Measurements from ENCODE around the gene PODXL2. TPM values are rescaled to one million over a fixed set of nuclear protein-coding genes. Genes with fewer than 3 reads are reported as not detected.

PODXL2 gene, protein sequence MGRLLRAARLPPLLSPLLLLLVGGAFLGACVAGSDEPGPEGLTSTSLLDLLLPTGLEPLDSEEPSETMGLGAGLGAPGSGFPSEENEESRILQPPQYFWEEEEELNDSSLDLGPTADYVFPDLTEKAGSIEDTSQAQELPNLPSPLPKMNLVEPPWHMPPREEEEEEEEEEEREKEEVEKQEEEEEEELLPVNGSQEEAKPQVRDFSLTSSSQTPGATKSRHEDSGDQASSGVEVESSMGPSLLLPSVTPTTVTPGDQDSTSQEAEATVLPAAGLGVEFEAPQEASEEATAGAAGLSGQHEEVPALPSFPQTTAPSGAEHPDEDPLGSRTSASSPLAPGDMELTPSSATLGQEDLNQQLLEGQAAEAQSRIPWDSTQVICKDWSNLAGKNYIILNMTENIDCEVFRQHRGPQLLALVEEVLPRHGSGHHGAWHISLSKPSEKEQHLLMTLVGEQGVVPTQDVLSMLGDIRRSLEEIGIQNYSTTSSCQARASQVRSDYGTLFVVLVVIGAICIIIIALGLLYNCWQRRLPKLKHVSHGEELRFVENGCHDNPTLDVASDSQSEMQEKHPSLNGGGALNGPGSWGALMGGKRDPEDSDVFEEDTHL
- total RNA-seq: 1 to 10 TPM in 1 of 2 experiments, under 1 TPM in 1; 0.95 to 1.1 TPM

DNA sequence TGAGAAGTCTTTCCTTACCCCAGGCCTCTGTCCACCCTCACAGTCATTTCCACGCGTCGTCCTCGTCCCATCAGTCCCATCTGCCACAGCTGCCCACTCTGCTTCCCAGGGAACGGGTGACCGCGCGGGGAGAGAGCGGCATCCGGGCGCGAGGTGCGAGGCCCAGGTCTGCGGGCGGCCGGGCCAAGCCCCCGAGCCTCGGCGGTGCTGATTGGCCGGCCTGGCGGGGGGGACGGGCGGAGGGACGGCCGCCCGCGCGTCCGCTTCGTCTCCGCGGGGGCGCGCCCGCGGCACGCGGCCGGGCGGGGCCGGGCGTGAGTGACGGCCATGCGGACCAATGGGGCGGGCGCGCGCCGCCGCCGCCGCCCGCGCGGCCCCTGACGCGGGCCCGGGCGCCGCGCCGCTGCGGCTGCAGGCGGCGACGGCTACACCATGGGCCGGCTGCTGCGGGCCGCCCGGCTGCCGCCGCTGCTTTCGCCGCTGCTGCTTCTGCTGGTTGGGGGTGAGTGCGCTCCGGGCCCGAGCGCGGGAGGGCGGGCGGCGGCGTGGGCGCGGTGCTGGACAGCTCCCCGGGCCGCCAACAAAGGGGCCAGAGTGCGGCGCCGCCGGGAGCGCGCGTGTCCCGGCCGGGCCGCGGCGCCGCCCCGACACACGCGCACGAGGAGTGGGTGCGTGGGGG, at the start of gene PODXL2:
Gene PODXL2, plus strand, starts transcription at position 398 of the 679 bp plus-strand sequence. Its CDS starts 35 bp downstream, at position 433.
- peak; percentile 21 for DNase-seq
- H3K9me3 Mint-ChIP-seq: no peaks in the 10 kb centered on the region
- H3K4me3 Mint-ChIP-seq: peak within 1 kb of the TSS; percentile 68
- H3K4me1 Mint-ChIP-seq: peaks cover 25% of the 10 kb centered on the region
- POLR2A ChIA-PET: interaction anchor here (3.0 kb wide), 1 partner anchor 30 kb away, joined by 17 read pairs; the partner anchor contains the start of gene MCM2
- no peak within 1 kb of the TSS for H3K27ac Mint-ChIP-seq
- peaks cover 6% of the 10 kb centered on the region for H3K36me3 Mint-ChIP-seq (ENCODE audit: low read depth)
- CTCF ChIA-PET: no interaction called here
- peaks cover 58% of the 10 kb centered on the region for H3K27me3 Mint-ChIP-seq

DNA sequence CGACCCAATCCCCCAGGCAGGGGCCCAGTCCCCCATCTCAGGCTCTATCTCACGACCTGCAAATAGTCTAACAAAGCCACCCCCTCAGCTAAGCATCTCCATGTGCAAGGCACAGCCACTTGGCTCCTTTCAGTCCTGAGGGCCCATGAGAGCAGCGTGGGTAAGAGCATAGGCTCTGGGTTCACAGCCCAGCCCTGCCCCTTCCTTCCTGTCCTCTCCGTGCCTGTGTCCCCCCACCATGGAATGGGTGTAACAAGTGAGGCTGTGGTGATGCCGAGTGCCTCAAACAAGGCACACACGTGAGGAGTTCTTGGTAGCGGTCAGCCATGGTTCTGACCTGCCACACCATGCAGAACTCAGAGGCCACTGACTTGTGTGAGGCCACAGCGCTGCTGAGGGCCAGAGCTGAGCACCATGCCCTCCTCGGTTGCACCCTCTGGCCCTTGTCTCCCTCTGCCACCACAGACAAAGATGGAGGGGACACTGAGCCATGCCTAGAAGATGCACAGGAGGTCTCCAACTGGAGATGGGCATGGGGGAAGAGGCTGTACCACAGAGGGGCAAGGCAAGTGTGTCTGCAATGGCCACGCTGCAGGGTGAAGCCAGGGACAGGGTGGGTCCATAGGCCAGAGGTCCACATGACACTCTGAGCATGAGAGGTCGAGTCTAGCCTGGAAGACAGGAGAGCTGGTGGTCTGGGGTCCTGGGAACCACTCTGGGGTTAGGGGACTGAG, 48.5 kb upstream of the PODXL2 start:
- ChIA-PET CTCF (no interaction called here), POLR2A (interaction anchor here (0.8 to 2.5 kb wide), 2 partner anchors 9 to 18 kb away, joined by 3 to 11 read pairs; partner anchors contain the start of gene MCM2)
- Mint-ChIP-seq H3K27me3 (no peaks in the 10 kb centered on the region), H3K27ac (peak overlapping the region; percentile 3), H3K4me1 (peaks cover 2% of the 10 kb centered on the region), H3K36me3 (ENCODE audit: low read depth) (no peaks in the 10 kb centered on the region), H3K4me3 (no peak overlapping the region), H3K9me3 (no peaks in the 10 kb centered on the region)
- no peak for DNase-seq

DNA sequence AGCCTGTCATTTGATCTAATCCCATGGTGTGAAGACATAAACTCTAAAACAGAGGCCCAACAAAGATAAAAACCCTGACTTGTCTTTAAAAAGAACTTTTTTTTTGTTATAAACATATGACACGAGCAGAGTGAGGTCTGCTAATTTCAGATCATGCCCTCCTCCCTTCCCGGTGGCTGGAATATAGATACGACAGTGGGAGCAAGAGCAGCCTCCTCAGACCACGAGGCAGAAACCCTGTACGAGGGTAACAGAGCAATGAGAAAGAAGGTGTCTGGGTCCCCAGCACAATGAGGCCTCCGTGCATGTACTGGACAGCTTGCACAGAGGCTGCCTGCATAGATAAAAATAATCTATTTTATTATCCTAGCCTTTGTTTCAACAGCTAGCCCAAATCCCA, 44.3 kb upstream of the PODXL2 start:
- peaks cover 12% of the 10 kb centered on the region for H3K4me1 Mint-ChIP-seq
- ChIA-PET POLR2A (no interaction called here), CTCF (interaction anchor here (2.6 kb wide), 1 partner anchor 9 kb away, joined by 8 read pairs; no protein-coding TSS in a partner anchor)
- H3K27ac Mint-ChIP-seq: no peak overlapping the region
- no peaks in the 10 kb centered on the region for H3K27me3 Mint-ChIP-seq
- H3K4me3 Mint-ChIP-seq: no peak overlapping the region
- H3K36me3 Mint-ChIP-seq (ENCODE audit: low read depth): no peaks in the 10 kb centered on the region
- no peak for DNase-seq
- no peaks in the 10 kb centered on the region for H3K9me3 Mint-ChIP-seq

DNA sequence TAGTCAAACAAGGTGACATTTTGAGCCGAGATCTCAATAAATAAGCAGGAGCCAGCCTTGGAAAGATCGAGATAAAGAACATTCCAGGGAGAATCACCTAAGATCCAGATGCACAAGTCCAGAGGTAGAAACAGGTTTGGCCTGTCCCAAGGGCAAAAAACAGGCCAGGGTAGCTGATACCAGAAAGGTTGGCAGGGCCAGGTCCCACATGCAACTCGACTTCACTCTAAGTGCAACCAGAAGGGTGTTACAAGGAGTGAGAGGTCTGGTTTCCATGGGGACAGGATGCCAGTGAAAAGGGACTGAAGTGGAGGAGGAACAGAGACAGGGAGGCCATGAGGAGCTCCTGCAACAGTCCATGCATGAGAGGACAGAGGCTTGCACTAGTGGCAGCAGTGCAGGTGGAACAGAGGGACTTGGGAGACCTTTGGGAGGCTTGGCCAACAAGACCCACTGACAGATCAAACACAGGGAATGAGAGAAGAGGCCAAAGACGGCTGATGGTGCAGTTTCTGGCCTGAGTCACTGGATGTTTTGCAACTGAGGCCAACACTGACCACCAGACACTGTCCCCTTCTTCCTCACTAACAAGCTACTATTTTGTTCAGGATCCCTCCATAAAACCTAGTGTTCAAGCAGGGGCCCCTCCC, 43.7 kb upstream of the PODXL2 start:
- no peaks in the 10 kb centered on the region for H3K27me3 Mint-ChIP-seq
- H3K36me3 Mint-ChIP-seq (ENCODE audit: low read depth): no peaks in the 10 kb centered on the region
- no peak for DNase-seq
- H3K4me1 Mint-ChIP-seq: peaks cover 13% of the 10 kb centered on the region
- POLR2A ChIA-PET: no interaction called here
- H3K27ac Mint-ChIP-seq: no peak overlapping the region
- no peaks in the 10 kb centered on the region for H3K9me3 Mint-ChIP-seq
- CTCF ChIA-PET: interaction anchor here (1.0 to 4.7 kb wide), 3 partner anchors 10 to 109 kb away, joined by 4 to 44 read pairs (median 8); no protein-coding TSS in a partner anchor
- H3K4me3 Mint-ChIP-seq: no peak overlapping the region

DNA sequence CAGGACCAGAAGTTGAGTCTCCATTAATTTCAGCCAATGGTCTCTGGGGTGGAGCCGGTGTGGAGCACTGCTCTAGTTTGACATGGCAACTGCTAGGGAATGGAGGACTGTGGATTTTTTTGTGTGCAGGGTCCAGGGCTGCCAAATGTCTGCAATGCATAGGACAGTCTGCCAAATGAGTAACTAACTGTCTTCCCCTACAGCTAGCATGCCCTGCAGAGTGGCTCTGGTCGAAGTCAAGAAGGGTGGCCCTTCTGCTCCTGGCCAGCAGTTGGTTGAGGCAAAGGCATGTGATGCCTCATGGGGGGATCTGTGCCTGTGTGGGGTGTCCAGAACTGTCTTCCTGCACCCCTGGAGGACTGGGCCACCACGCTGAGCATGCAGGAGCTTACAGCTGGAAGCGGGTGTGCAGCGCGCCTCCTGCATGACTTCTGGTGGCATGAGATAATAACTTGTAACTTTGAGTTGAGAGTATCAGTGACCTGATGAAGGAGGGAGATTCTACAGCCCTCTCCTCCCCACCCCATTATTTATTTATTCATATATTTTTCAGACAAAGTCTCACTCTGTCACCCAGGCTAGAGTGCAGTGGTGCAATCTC, 43.1 kb upstream of the PODXL2 start:
- POLR2A ChIA-PET: no interaction called here

DNA sequence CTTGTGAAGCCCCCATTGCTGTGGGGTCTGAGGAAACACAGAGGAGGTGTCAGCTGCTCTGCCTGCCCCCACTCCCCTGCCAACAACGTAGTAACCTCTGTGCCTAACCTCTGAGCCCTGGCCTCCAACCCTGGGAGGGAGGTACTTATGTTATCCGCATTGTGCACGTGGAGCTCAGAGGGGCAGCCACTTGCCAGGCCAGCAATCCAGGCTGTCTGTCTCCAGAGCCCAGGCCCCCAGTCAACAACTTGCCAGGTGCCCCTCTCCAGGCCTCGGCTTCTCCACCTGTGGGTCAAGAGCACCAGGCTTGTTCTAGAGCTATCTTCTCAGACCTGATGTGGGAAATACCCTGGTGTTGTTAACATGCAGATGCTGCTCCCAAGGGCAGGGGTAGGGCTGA, 41.1 kb upstream of the PODXL2 start:
- H3K27ac Mint-ChIP-seq: no peak overlapping the region
- ChIA-PET CTCF (interaction anchor here (2.1 to 4.7 kb wide), 2 partner anchors 9 to 13 kb away, joined by 5 to 44 read pairs; partner anchors contain the start of gene MCM2), POLR2A (interaction anchor here (5.0 kb wide), 1 partner anchor 10 kb away, joined by 49 read pairs; the partner anchor contains the start of gene MCM2)

More for the DNA sequence above, 43.1 kb upstream of the PODXL2 start:
- Mint-ChIP-seq H3K9me3 (no peaks in the 10 kb centered on the region), H3K36me3 (ENCODE audit: low read depth) (no peaks in the 10 kb centered on the region), H3K27ac (no peak overlapping the region), H3K4me3 (no peak overlapping the region), H3K4me1 (peaks cover 15% of the 10 kb centered on the region), H3K27me3 (no peaks in the 10 kb centered on the region)
- CTCF ChIA-PET: interaction anchor here (1.0 to 4.7 kb wide), 3 partner anchors 11 to 108 kb away, joined by 4 to 44 read pairs (median 5); partner anchors contain the start of gene MCM2
- no peak for DNase-seq

DNA sequence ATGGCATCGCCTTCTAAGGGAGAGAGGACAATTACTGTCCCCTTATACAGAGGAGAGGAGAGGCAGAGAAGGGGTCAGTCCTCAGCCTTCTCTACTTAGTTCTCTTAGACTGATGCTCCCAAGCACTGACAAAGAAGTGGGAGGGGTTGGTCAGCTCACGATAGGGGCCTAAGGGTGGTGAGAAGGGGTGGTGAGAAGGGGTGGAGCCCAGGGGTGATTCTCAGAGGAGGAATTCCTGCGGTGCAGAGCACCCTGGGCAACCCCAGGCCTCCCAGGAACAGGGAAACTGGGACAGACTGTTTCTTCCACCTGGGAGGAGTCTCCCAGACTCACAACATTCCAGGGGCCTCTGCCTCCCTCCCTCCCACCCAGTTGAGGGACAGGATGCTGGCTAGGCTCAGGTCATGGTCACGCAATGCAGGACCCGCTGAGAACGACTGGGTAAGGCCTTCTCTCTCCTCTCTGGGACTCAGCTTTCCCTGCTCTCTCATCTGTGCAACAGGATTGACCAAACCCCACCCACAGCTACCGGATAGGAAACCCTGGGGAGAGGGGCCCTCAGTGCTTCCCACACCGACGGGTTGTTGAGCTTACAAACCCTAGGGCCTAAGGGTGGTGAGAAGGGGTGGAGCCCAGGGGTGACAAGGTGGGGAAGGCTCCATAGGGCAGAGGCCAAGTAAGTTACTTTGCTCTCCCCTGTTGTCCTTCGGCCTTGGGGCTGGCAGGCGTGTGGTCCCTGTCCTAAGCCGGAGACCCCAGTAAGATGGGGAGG, 40.0 kb upstream of the PODXL2 start:
- POLR2A ChIA-PET: interaction anchor here (1.5 to 5.0 kb wide), 2 partner anchors 9 to 83 kb away, joined by 7 to 49 read pairs; partner anchors contain the start of gene MCM2
- DNase-seq: no peak

More for the DNA sequence above, 41.1 kb upstream of the PODXL2 start:
- H3K4me3 Mint-ChIP-seq: no peak overlapping the region
- H3K9me3 Mint-ChIP-seq: no peaks in the 10 kb centered on the region
- DNase-seq: no peak
- H3K27me3 Mint-ChIP-seq: no peaks in the 10 kb centered on the region
- no peaks in the 10 kb centered on the region for H3K36me3 Mint-ChIP-seq (ENCODE audit: low read depth)
- peaks cover 28% of the 10 kb centered on the region for H3K4me1 Mint-ChIP-seq

DNA sequence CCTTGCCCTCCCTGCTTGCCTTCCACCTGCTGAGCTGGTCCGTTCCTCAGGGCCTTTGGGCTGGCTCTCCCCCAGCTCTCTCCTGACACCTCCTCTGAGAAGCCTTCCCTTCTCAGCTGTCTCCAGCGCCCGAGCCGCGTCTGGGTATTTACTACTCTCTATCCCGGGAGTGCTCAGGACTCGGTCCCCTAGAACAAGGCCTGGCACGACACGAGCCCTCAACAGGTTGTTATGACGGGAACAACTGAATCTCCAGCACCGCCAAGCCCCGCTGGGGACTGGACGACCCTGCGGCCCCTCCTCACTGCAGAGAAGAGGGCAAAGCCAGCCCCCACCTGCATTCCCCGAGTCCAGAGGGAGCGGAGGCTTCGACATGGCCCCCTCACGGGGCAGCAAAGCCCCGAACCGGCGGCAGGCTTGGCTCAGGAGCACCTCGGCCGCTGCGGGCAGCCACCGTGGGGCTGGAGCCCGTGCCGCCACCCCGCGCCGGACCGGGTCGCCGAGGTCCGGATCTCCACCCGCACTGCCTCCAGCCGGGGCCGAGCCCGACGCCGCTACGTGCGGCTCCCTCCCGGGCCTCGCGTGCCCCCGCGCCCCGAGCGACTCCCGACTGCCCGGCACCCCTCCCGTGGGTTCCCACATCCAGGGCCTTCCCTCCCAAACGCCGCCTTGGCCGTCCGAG, 39.2 kb upstream of the PODXL2 start:
- no peaks in the 10 kb centered on the region for H3K9me3 Mint-ChIP-seq

More for the DNA sequence above, 40.0 kb upstream of the PODXL2 start:
- CTCF ChIA-PET: interaction anchor here (0.5 to 4.7 kb wide), 7 partner anchors 9 to 1085 kb away, joined by 3 to 44 read pairs (median 5); partner anchors contain the start of gene MCM2
- Mint-ChIP-seq H3K36me3 (ENCODE audit: low read depth) (no peaks in the 10 kb centered on the region), H3K27me3 (no peaks in the 10 kb centered on the region), H3K27ac (peak overlapping the region; percentile 57), H3K4me1 (peaks cover 31% of the 10 kb centered on the region), H3K4me3 (peak overlapping the region; percentile 83), H3K9me3 (no peaks in the 10 kb centered on the region)

DNA sequence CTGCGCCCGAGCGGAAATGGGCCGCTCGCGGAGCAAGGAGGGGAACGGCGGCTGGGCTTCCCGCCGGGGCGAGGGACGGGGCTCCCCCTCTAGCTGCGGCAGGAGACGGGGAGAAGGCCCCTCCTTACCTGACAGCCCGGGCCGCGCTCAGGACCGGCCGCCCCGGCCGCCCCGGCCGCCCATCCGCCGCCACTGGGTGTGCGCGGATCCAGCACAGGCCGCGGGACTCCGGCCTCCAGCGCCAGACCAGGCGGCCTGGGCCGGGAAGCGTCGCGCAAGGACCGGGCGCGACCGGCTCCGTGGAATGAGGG, 38.7 kb upstream of the PODXL2 start:
- peak; percentile 40 for DNase-seq
- Mint-ChIP-seq H3K27ac (no peak overlapping the region), H3K9me3 (no peaks in the 10 kb centered on the region), H3K36me3 (ENCODE audit: low read depth) (no peaks in the 10 kb centered on the region), H3K27me3 (no peaks in the 10 kb centered on the region), H3K4me1 (peaks cover 31% of the 10 kb centered on the region), H3K4me3 (peak overlapping the region; percentile 95)
- POLR2A ChIA-PET: interaction anchor here (0.7 to 5.0 kb wide), 9 partner anchors 8 to 82 kb away, joined by 3 to 49 read pairs (median 4); partner anchors contain the start of gene MCM2
- CTCF ChIA-PET: interaction anchor here (1.2 to 1.9 kb wide), 3 partner anchors 11 to 48 kb away, joined by 3 to 7 read pairs (median 5); no protein-coding TSS in a partner anchor

More for the DNA sequence above, 39.2 kb upstream of the PODXL2 start:
- DNase-seq: peak; percentile 25
- Mint-ChIP-seq H3K27me3 (no peaks in the 10 kb centered on the region), H3K4me1 (peaks cover 31% of the 10 kb centered on the region), H3K36me3 (ENCODE audit: low read depth) (no peaks in the 10 kb centered on the region), H3K4me3 (peak overlapping the region; percentile 95), H3K27ac (peak overlapping the region; percentile 57)
- ChIA-PET CTCF (interaction anchor here (0.5 to 4.7 kb wide), 7 partner anchors 8 to 1084 kb away, joined by 3 to 44 read pairs (median 5); partner anchors contain the start of gene MCM2), POLR2A (interaction anchor here (0.7 to 5.0 kb wide), 7 partner anchors 8 to 82 kb away, joined by 3 to 49 read pairs (median 4); partner anchors contain the start of gene MCM2)
